HG02763 (cell line): ENCODE results near the gene RNASE13.

ENCODE experiments used
- ATAC-seq: cut with Tn5 transposase; IDR thresholded peaks from one replicate; pipeline ENCODE4 v1.9.1; 2021; ENCODE audit warnings: mild to moderate bottlenecking, moderate library complexity; ENCODE audit not compliant: unreplicated experiment

The RNASE13 gene

DNA sequence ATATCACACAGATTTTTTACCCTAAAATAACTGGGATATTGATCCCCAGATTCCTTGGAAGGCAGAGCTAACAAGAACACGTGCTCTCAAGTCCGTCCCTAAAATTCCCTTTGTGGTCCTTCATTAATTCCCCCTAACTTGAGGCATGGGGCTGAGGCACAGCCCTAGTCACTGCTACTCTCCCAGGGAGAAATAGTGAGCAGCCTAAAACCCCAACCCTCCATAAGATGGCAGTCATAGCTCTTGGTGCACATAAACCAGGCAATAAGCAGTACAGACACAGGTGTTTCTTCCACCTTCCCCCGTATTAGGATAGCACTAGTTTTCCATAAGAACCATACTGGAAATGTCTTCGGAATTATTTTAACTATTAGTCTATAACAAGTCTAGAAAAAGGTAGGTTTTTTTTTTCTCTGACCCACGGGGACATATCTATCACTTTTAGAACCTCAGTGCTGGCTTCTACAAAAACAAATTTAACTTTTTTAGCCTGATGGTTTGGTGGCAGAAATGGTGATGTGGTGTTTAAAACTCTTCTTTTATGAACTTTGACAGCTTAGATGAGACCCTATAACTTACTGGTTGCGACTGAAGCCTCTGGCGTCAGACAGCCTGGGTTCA lies 32.4 kb upstream of the RNASE13 start:
- ATAC-seq, result no peak

DNA sequence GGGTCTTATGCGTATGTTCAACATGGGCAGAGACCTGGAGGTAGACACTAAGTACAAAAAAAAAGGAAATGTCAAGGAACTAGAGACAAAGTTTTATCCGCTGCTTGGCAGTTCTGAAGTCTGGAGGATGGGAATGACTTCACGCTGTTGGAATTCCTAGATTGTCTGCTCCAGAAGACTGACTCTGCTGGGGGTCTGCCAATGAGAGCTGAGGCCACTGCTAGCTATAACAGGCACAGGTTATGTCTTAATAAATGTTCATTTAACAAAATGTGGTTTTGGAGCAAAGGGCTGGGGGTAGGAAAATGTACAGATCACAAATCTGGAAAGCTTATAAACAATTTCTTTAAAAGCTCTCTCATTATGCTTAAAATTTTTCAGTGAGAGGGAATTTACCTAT lies 28.9 kb upstream of the RNASE13 start:
- ATAC-seq, result no peak

DNA sequence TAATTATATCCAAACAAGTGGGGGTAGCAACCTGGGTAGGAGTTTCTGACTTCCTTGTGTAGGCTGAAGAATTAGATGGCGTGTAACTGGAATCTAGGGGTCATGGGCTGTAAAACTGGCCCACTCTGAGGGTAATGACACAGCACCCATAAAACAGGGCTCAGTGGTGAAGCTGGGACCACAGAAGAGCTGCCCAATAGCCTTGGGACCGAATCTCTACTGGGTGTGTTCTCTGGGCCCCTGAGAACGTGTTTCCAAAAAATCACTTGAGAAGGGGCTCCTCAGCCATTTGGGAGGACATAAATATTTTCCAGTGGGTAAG lies 26.7 kb upstream of the RNASE13 start:
- no peak for ATAC-seq

DNA sequence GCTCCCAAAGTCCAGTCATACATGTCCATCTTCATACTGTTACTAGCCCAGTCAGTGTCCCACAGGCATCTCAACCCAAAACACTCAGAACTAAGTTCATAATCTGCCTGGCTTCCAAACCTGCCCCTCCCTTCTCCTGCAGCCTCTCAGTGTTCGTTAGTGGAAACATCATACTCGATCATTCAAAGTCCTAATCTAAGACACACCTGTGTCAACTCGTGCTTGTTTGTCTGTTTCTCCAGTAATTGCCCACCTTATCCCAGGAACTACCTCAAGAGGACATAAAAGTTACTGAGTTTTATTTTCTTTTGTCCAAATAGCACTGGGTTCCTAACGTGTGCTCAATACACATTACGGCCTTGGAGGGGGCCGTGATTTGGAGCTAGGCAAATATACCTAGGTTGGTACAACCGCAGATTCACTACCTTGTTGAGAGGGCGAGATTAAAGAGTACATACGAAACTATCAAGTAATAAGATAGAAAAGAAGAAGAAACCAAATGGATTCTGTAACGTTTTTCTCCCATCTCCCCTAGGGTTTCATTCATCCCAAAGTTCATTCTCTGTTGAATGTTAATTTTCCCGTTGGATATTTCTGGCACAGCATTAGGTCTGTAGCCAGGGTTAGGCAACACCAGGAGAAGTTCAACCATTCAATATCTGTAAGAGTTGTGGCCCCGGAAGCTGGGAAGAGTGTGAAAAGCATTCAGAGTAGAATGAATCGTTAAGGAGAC lies 26.2 kb upstream of the RNASE13 start:
- no peak for ATAC-seq

DNA sequence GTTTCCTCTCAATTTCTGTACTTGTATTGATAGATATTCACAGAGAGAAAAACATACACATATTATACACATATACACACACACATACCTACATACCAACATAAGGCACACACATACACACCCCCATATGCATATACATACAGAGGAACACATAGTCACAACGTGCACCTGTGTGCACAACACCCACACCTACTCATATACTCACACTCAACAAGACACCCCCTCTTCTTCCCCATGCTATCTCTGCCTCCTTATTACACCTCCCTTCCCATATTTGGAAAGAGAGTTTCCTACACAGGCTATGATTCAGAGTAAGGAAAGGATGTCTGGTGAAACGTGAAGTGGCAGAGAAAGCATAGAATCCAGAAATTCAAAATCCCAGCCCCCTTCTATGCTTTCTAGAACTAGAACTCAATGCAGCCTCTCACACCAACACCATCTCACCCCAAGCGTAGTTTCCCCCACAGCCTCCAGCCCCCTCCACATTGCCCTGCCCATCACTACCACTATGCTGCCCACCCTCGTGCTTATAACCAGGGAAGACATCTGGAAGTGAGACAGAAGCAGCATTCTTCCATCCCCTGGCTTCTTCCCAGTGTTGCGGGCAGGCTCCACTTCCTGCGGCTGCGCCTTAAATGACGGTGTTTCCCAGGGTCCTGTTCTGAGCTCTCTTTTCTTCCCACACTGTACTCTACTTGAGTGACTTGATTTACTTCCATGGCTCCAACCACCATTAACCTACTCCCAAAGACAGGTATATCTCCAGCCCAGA lies 25.4 kb upstream of the RNASE13 start:
- no peak for ATAC-seq

DNA sequence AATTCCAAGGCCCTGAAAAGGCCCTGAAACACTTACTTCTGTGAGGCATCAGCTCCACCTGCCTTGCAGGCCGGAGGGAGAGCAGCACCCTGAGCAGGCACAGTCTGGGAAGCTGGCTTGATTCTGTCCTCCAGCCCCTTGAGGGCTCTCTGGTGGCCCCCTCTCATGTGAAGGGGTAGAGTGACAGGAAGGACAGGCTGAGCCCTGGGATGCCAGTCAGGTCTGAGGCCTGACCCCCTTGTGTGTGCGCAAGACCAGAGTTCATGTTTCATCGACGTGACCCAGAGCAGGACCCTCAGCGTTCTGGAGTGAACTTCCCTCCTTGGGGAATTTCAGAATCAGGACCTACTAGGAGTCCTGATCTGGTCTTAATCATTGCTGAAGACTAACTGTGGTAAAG lies 24.3 kb upstream of the RNASE13 start:
- no peak for ATAC-seq

DNA sequence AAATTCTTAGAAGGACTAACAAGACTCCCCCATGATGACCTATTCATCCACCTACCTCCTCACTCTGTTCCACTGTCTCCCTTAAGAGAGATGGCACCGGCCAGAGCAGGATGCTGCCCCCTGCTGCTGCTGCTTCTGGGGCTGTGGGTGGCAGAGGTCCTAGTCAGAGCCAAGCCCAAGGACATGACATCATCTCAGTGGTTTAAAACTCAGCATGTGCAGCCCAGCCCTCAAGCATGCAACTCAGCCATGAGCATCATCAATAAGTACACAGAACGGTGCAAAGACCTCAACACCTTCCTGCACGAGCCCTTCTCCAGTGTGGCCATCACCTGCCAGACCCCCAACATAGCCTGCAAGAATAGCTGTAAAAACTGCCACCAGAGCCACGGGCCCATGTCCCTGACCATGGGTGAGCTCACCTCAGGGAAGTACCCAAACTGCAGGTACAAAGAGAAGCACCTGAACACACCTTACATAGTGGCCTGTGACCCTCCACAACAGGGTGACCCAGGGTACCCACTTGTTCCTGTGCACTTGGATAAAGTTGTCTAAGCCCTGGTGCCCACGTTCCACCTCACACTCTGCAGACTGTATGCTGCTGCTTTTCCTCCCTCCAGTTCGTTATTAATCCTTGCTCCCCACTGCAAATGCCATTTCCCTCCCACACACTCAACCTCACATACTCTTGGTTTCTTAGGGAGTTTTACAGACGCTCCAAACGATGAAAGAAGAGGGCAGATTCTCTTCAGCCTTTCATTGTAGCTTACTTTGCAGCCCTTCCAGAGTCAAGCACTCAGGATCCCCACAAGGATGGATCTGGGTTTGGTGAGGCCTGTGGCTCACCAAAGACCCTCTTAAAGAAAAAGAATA lies 23.4 kb upstream of the RNASE13 start, which contains the start of gene RNASE8:
RNASE8 (plus strand) TSS at position 20 of the 873 bp plus-strand sequence; CDS start at position 91, 71 bp downstream.
- ATAC-seq, result no peak

DNA sequence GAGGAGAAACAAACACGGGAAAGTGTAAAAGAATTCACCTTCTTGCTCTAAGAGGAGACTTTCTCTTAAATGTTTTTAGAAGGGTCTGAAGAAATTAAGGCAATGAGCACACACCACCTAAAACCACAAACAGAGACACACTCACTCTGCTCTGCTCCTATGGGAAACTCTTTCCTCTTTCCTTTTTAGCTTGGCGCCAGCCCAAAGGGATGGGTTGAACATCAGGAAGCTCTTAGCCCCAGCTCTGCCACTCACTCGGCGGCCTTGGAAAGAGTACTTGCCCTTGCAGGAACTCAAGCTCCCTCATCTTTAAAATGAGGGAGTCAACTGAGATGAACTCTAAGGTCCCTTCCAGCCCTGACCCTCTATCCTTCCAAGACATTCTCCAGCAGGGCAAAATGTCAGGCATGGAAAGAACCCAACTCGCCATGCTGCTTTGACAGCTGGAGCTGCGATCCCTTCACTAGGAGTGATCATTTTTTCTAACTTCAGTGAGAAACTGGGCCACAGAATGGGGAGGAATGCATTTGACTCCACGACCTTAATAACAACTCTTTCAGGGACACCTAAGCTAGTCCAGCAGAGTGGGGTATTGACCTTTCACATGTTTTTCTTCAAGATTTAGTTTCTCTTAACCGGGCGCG lies 22.0 kb upstream of the RNASE13 start:
- ATAC-seq, result no peak

DNA sequence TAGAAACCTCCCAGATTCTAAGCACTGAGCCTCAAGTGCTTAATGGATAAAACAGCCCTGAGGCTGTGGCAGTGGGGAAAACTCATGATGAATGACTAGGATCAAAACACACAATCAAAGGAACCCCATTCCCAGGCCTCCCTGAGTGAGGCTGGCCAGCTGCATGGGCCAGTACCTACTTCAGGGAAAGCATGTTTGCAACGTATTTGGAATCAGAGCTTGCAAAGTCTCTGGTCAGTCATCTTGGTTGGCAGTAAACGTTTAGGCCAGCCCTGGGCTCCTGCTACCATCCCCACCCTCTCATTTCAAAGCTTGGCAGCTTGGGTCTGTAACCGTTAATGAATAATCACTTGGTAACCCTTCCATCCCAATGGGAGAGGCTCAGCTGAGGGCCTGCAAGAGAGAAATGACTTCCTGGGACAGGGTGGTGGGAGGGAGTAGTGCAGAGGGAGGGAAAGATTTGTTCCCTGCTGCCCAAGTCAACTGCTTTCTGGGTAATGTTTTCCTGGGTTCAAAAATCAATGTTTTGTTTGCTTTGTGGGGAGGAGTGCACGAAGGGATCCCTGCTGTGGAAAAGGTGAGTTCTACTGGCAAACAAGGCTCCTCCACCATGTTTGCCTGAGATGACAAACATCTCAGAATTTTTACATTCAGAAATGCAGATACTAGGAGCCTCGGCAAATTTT lies 21.0 kb upstream of the RNASE13 start:
- ATAC-seq, result no peak

DNA sequence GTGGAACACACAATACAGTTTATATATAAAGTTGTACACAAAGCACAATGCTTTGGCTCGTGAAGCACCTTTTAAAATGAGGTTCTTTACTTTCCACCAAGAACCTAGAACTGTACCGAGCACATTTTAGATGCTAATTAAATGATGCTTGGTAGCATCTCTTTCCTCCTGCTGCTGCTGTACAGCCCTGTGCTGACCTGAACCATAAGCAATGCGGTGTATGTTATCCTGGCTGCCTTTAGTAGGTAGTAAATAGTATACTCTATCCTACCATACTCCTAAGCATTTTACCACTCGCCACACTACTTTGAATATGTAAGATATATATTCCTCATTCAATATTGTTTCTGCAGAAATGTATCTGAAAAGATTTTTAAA lies 20.1 kb upstream of the RNASE13 start:
- ATAC-seq, result no peak

DNA sequence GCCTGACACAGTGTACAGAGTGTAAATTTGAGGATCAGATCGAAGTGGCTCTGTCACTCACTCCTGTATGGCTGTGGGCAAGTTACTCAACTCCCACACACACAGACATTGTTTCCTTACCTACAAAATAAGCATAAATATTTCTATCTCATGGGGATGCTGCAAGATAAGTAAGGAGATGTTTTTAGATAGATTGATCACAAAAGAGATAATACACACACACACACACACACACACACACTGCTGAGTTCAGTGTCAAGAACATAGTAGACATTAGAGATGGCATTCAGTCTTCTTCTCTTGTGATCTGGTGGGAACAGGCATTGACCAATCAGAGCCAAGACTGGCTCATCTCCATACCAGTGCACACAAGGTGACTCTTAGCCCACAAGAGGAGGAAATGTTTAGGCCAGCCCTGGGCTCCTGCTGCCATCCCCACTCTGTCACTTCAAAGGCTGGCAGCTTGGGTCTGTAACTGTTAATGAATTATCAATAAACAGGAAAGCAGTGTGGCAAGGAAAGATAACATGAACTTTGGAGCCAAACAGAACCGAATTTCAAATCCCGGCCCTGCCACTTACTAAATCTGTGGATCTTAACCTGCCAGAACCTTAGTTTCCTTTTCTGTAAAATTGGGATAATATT lies 19.6 kb upstream of the RNASE13 start:
- no peak for ATAC-seq

DNA sequence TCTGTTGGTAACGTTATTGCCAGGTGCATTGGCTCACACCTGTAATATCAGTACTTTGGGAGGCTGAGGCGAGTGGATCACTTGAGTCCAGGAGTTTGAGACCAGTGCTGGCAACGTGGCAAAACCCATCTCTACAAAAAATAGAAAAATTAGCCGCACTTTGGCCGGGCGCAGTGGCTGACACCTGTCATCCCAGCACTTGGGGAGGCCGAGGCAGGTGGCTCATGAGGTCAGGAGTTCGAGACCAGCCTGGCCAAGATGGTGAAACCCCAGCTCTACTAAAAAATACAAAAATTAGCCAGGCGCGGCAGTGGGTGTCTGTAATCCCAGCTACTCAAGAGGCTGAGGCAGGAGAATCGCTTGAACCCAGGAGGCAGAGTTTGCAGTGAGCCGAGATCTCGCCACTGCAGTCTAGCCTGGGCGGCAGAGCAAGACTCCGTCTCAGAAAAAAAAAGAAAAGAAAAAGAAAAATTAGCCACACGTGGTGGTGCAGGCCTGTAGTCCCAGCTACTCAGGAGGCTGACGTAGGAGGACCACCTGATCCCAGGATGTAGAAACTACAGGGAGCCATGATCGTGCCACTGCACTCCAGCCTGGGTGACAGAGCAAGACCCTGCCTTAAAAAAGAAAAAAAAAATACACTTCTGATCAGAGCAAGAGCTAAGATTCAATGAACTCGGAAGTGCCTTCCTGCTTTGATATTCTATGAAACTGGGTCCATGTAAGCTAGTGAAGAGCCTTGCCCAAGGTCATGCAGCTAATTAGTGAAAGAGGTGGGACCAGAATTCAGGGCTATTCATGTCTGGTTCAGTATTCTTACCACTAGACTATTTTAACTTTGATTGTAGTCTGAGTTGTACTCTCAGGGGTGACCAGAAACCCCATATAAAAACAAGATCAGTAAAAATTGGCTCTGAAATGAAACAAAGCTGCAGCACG lies 18.8 kb upstream of the RNASE13 start:
- ATAC-seq, result no peak

DNA sequence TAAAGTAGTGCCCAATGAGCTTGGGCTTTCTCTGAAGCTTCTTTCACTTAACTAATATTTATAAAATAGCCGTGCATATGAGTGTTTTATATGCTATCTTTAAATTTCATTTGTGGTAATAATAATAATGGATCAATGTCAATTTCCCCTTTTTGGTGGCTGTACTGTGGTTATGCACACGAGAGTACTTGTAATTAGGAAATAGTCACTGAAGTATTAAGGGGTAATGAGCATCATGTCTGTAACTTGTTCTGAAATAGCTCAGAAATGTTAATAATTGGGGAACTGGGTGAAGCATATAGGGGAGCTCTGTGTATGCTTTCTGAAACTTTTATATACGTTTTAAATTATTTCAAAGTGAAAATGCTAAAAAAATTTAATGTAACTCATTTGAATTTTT lies 16.0 kb upstream of the RNASE13 start:
- ATAC-seq, result no peak

DNA sequence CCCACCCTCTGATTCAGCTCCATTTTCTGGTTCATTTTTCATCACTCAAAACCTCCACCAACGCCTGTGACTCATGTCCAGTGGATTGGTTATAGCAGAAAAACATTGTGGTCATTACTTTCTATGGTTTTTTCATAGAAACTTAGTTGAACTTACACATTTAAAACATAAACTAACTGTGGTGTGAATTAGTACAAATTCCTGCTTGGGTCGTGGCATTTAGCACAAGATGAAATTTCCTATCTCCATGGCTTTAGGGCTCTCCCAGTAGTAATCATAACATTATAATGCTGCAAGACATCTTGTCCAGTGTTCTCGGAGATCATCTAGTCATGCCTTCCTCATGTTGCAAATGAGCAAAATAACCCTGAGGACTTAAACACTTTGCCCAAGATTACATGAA lies 14.7 kb upstream of the RNASE13 start:
- ATAC-seq, result no peak

DNA sequence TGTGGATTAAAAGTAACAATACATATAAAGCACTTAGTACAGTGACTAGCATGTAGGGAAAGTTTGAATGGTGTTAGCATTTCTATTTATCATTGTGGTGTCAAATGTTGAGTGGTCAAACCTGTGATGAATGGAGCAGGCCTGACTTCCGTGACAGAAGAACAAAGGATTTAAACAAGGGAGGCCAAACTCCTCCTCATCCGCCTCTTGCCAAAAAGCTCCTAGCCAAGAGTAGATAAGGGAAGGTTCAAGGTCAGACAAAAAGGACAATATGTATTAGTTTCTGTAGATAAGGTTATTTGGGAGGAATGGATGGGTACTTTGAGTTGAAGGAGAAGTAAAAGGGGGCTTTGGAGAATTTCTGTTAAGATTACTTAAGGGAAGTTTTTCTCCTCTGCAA lies 14.0 kb upstream of the RNASE13 start:
- no peak for ATAC-seq

DNA sequence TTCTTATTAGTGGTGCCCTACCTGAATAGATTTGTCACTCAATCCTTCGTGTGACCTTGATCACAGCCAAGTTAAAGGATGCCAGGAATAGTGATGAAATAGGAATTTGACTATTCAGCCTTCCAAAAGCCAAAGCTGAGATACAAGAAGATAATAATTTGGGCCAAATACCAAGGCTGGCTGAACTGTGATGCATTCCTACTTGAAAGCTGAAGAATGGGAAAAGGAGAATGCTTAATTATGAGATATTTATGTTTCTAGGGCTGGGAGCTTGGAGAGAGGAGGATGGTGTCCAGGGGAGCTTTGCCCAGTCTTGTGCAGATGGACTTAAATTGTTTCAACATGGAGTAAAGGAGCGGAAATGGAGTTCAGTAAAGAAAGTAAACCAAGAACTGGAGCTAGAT lies 12.8 kb upstream of the RNASE13 start:
- ATAC-seq, result no peak

DNA sequence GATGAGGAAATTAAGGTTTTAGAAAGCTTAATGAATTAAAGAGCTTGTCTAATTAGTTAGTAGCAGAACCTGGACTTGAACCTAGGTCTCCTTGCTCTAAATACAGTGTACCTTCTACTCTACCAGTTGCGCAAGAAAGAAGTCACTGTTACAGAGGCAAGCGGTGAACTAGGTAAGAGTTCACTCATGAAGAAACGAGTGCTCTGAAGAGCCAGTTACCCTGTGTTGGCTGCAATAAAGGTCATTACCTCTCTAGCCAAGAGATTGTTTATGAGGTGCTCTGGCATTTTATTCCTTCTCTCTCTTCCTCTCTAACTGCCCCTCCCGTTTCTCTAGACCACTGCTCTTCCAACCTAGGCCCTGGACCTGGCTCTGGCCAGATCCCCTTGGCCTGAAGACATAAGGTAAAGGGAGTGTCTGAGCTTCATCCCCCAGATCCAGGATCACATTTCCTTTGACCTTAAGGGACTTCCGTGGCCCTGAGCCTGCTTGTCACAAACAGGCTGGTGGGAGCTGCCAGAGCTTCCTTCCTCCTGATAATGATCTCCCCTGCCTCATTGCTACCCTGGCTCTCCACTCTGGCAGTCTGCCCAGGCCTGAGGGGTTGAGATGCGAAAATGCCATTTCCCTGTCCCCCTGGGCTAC lies 9.5 kb upstream of the RNASE13 start:
- ATAC-seq, result no peak

DNA sequence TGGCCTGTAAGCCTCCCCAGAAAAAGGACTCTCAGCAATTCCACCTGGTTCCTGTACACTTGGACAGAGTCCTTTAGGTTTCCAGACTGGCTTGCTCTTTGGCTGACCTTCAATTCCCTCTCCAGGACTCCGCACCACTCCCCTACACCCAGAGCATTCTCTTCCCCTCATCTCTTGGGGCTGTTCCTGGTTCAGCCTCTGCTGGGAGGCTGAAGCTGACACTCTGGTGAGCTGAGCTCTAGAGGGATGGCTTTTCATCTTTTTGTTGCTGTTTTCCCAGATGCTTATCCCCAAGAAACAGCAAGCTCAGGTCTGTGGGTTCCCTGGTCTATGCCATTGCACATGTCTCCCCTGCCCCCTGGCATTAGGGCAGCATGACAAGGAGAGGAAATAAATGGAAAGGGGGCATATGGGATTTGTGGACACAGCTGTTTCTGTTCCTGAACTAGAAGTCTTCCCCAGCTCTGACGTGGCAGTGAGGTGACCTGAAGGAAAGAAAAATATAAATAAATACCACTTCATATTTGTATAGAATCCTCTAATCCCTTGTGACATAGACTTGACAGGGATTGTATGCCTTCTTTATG lies 8.9 kb upstream of the RNASE13 start:
- no peak for ATAC-seq
